SU-DHL-6 (cell line): ENCODE results near the gene ATP9B.

Experiments used
- H2AFZ ChIP-seq: fragments of 200-600 bp; sonication (generic); 2 replicates; pipeline ENCODE4 v1.6.1; 2014; ENCODE audit warnings: low read depth, mild to moderate bottlenecking, moderate library complexity, mixed read lengths, antibody characterized with exemption, low read length; ENCODE audit not compliant: severe bottlenecking
- H3F3A ChIP-seq: fragments of 200-600 bp; shearing (Covaris generic); 2 replicates; pipeline ENCODE4 v1.6.0; 2016; ENCODE audit warnings: antibody characterized with exemption, mild to moderate bottlenecking; ENCODE audit not compliant: insufficient read depth
- H3K27ac ChIP-seq: fragments of 200-600 bp; sonication (generic); 2 replicates; pipeline ENCODE4 v1.5.1; 2016; ENCODE audit warnings: low read depth, mild to moderate bottlenecking, low read length, moderate library complexity, mixed read lengths
- H3K27me3 ChIP-seq: fragments of 200-600 bp; sonication (generic), shearing (Covaris generic); 2 replicates; pipeline ENCODE4 v1.6.0; 2014; ENCODE audit warnings: mild to moderate bottlenecking, low read length
- H3K36me3 ChIP-seq: fragments of 200-600 bp; sonication (generic); 2 replicates; pipeline ENCODE4 v1.6.1; 2014; ENCODE audit warnings: mild to moderate bottlenecking, low read length, mixed read lengths
- H3K4me2 ChIP-seq: fragments of 300-600, 200-600 bp; shearing (Covaris generic), sonication (generic); 2 replicates; pipeline ENCODE4 v1.6.0; 2014; ENCODE audit warnings: low read length, low read depth, mild to moderate bottlenecking; ENCODE audit not compliant: poor library complexity, severe bottlenecking
- H3K4me3 ChIP-seq: fragments of 200-600 bp; sonication (generic); 2 replicates; pipeline ENCODE4 v1.5.1; 2014; ENCODE audit warnings: antibody characterized with exemption, low read length, mild to moderate bottlenecking, mixed read lengths; ENCODE audit not compliant: insufficient read depth, poor library complexity, severe bottlenecking
- H3K79me2 ChIP-seq: fragments of 200-600 bp; sonication (generic); 2 replicates; pipeline ENCODE4 v1.6.1; 2014; ENCODE audit warnings: mild to moderate bottlenecking, low read length, moderate library complexity; ENCODE audit not compliant: insufficient read depth
- H3K9ac ChIP-seq: fragments of 200-600 bp; sonication (generic); 2 replicates; pipeline ENCODE4 v1.7.0; 2014; ENCODE audit warnings: mild to moderate bottlenecking, low read length
- H3K9me2 ChIP-seq: fragments of 200-600 bp; sonication (generic); replicated peaks from 2 replicates; pipeline ENCODE4 v1.6.1; 2014; ENCODE audit warnings: low read length; ENCODE audit not compliant: insufficient read depth
- H3K9me3 ChIP-seq: fragments of 200-600 bp; sonication (generic); 2 replicates; pipeline ENCODE4 v1.6.1; 2014; ENCODE audit warnings: low read length, mixed read lengths; ENCODE audit not compliant: insufficient read depth
- H4K20me1 ChIP-seq: fragments of 200-600 bp; sonication (generic); 2 replicates; pipeline ENCODE4 v1.6.1; 2014; ENCODE audit warnings: low read depth, mild to moderate bottlenecking, antibody characterized with exemption, low read length, moderate library complexity, mixed read lengths
- EZH2phosphoT487 ChIP-seq: fragments of 200-600 bp; sonication (generic), shearing (Covaris generic); conservative IDR thresholded peaks from 2 replicates; pipeline ENCODE4 v1.6.1; 2018; ENCODE audit warnings: mild to moderate bottlenecking, antibody characterized with exemption, low read length, moderate library complexity, mixed read lengths
- TF ChIP-seq, protein P1 (sequence below): fragments of 200-600 bp; sonication (generic); IDR thresholded peaks from one replicate; pipeline ENCODE4 v1.5.1; 2017; ENCODE audit warnings: antibody characterized with exemption, mild to moderate bottlenecking, low read length, moderate library complexity; ENCODE audit not compliant: insufficient read depth, poor library complexity, severe bottlenecking

ATP9B gene

DNA sequence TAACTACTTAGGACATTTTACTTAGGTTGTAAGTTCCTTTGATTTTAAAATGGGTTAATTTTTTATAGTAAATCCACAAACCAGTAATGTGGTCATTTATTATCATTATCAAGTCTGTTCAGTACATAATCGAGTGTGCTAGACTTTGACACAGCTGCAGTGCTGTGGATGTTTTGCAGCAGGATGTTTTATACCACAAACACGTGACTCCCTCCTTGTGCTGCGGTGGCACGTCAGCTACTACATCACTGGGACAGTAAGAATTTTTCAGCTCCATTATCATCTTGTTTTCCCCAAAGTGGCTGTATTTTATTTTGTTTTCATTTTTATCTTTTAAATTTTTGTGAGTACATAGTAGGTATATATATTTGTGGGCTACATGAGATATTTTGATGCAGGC lies 70.0 kb downstream of the ATP9B start:
- H3K79me2 ChIP-seq = no peaks in the 10 kb centered on the region; the same call in 1 of the 2 replicates
- no peak overlapping the region for H3K27ac ChIP-seq
- no peaks in the 10 kb centered on the region for H3K9me2 ChIP-seq
- no peaks in the 10 kb centered on the region for H3K27me3 ChIP-seq
- H3K36me3 ChIP-seq = no peaks in the 10 kb centered on the region
- no peak overlapping the region for H3K9ac ChIP-seq
- H3K9me3 ChIP-seq = no peaks in the 10 kb centered on the region
- no peak overlapping the region for H3K4me2 ChIP-seq
- H2AFZ ChIP-seq = no peak overlapping the region
- no peaks in the 10 kb centered on the region for H4K20me1 ChIP-seq
- TF ChIP-seq EZH2phosphoT487 = no peak
- TF ChIP-seq, protein P1, sequence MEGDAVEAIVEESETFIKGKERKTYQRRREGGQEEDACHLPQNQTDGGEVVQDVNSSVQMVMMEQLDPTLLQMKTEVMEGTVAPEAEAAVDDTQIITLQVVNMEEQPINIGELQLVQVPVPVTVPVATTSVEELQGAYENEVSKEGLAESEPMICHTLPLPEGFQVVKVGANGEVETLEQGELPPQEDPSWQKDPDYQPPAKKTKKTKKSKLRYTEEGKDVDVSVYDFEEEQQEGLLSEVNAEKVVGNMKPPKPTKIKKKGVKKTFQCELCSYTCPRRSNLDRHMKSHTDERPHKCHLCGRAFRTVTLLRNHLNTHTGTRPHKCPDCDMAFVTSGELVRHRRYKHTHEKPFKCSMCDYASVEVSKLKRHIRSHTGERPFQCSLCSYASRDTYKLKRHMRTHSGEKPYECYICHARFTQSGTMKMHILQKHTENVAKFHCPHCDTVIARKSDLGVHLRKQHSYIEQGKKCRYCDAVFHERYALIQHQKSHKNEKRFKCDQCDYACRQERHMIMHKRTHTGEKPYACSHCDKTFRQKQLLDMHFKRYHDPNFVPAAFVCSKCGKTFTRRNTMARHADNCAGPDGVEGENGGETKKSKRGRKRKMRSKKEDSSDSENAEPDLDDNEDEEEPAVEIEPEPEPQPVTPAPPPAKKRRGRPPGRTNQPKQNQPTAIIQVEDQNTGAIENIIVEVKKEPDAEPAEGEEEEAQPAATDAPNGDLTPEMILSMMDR = no peak
- H3F3A ChIP-seq = no peaks in the 10 kb centered on the region
- no peak overlapping the region for H3K4me3 ChIP-seq

DNA sequence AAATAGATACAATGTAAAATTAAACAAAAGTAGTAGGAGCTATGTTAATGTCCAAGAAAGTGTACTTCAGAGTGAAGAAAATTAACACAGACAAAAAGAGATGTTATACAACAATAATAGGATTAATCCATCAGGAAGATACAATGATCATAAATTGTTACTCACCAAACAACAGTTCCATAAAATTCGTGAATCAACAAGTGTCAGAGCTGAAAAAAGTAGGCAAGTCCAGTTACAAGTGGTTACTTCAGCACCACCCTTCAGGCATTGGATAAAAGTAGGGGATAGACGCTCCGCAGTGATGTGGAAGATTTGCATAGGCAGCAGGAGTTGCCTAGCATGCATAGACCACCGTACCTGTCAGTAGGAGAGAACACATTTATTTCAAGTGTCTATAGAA lies 77.8 kb downstream of the ATP9B start:
- H3K9ac ChIP-seq = no peak overlapping the region
- no peaks in the 10 kb centered on the region for H3K36me3 ChIP-seq
- H3K4me2 ChIP-seq = no peak overlapping the region
- H3K27me3 ChIP-seq = no peaks in the 10 kb centered on the region
- H3K27ac ChIP-seq = no peak overlapping the region
- no peaks in the 10 kb centered on the region for H3F3A ChIP-seq
- no peaks in the 10 kb centered on the region for H3K79me2 ChIP-seq
- no peaks in the 10 kb centered on the region for H3K9me2 ChIP-seq
- H3K4me3 ChIP-seq = no peak overlapping the region
- no peak for TF ChIP-seq EZH2phosphoT487
- TF ChIP-seq, protein P1 = no peak
- H2AFZ ChIP-seq = no peak overlapping the region
- H3K9me3 ChIP-seq = no peaks in the 10 kb centered on the region
- H4K20me1 ChIP-seq = no peaks in the 10 kb centered on the region

DNA sequence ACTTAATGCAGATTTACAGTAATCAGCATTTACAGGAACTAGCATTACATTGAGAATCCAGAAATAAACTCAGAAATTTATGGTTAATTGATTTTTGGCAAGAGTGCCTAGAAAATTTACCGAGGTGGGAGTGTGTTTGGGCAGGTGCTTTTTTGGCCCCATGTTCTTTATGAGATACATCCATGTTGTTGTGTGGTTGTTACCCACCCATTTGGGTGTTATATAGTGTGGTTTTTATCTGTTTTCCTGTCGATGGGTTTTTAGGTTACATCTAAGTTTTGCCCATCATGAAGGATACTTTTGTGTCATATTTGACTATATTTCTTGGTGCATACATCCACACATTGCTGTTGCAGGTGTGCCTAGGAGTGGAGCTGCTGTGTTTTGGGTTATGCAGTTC lies 82.0 kb downstream of the ATP9B start:
- Histone ChIP-seq H3K9ac (no peak overlapping the region), H3K79me2 (no peaks in the 10 kb centered on the region), H3K27ac (no peak overlapping the region), H3K4me2 (no peak overlapping the region), H3K27me3 (no peaks in the 10 kb centered on the region), H3K9me2 (no peaks in the 10 kb centered on the region), H3K9me3 (no peaks in the 10 kb centered on the region), H2AFZ (no peak overlapping the region), H3K4me3 (no peak overlapping the region), H3K36me3 (0 out of 2 replicates have a peak, but pooled peaks cover 3% of the 10 kb centered on the region), H4K20me1 (no peaks in the 10 kb centered on the region), H3F3A (peaks cover 3% of the 10 kb centered on the region; the same call in 1 of the 2 replicates)
- TF ChIP-seq, protein P1 = no peak
- no peak for TF ChIP-seq EZH2phosphoT487

DNA sequence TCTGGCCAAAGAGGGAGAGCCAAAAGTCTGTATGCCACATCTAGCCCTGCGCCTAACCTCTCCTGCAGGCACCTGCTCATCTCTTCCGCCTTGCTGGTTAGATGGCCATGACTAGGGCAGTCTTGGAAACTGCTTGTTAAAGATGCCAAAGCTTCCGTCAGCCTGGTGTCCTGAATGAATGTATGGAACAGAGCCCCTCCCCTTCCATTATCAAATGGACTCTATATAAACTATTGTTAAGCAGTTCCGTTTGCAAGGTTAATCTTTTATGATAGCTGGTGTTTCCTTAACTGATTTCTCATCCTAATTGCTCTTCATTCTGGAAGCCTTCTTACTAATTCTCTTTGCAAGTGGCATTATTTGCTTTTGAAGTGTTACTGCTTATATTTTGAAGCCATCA lies 87.1 kb downstream of the ATP9B start:
- 0 out of 2 replicates have a peak, but pooled peaks cover 3% of the 10 kb centered on the region for H3K36me3 ChIP-seq
- H3K27me3 ChIP-seq = no peaks in the 10 kb centered on the region
- H3F3A ChIP-seq = peaks cover 3% of the 10 kb centered on the region; the same call in 1 of the 2 replicates
- H3K9me3 ChIP-seq = no peaks in the 10 kb centered on the region
- H3K79me2 ChIP-seq = no peaks in the 10 kb centered on the region
- no peak overlapping the region for H2AFZ ChIP-seq
- no peaks in the 10 kb centered on the region for H3K9me2 ChIP-seq
- no peak overlapping the region for H3K27ac ChIP-seq
- no peak overlapping the region for H3K9ac ChIP-seq
- H3K4me3 ChIP-seq = no peak overlapping the region
- TF ChIP-seq, protein P1 = no peak
- no peak for TF ChIP-seq EZH2phosphoT487
- H4K20me1 ChIP-seq = no peaks in the 10 kb centered on the region
- H3K4me2 ChIP-seq = no peak overlapping the region
